Measurements from ENCODE around the gene ABHD8.

The ABHD8 gene

DNA sequence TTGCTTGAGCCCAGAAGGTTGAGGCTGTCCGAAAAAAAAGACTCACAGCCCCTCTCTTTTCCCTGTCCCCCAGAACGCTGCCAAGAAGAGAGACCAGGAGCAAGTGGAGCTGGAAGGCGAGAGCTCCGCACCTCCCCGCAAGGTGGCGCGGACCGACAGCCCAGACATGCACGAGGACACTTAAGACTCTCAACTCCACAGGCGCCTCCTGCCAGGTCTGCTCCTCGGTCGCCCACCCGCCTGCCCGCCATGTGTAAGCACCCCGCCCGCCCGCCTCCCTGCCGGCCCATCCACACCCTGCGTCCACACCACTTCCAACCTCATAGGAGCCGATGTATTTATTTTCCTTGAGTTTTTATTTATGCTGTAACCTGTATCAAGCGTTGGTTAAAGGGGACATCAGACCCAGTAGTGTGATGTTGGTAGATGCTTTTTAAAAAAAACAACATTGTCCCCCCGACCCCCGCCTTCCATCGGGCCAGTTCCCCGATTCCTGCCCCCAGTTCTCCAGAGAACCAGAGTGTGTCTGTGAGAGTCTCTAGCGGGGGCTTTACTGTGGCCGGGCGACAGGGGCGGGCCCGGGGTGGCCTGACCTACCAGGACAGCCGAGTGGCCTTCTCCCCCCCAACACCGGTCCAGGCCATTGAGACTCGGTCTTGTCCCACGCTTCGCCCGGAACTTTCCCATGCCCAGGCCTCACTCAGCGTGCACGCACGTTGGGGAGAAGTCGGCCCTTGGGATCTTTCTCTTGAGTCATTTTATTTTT is 16.4 kb upstream of the ABHD8 start:
- Mint-ChIP-seq H3K27me3 (ENCODE audit: low read depth) (no peaks in the 10 kb centered on the region), H3K27ac (no peak overlapping the region), H3K9me3 (no peaks in the 10 kb centered on the region), H3K36me3 (ENCODE audit: low read depth) (peaks cover 21% of the 10 kb centered on the region), H3K4me3 (no peak overlapping the region), H3K4me1 (ENCODE audit: low read depth) (peaks cover 4% of the 10 kb centered on the region)

DNA sequence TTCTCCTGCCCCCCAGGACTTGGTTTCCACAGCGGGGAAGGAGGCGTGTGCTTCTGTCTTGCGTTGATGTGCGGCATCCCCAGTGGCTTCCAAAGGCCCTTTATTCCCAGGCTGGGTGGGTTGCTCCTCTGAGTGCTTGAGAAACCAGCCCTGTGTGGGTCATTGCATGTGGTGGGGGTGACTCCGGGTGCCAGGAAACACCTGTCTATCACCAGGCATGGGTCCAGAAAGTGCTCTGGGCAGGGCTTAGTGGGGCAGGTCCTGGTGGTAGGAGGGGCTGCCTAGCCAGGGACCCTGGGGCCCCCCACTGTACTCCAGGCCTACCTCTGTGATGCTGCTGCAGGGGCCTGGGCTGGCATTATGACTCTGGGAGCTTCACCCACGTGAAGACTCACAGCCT is 15.7 kb upstream of the ABHD8 start:
- Mint-ChIP-seq H3K36me3 (ENCODE audit: low read depth) (peaks cover 24% of the 10 kb centered on the region), H3K4me1 (ENCODE audit: low read depth) (peaks cover 4% of the 10 kb centered on the region), H3K27me3 (ENCODE audit: low read depth) (no peaks in the 10 kb centered on the region), H3K9me3 (no peaks in the 10 kb centered on the region), H3K4me3 (no peak overlapping the region), H3K27ac (no peak overlapping the region)

- Mint-ChIP-seq H3K27me3 (ENCODE audit: low read depth) (no peaks in the 10 kb centered on the region), H3K27ac (no peak overlapping the region), H3K4me3 (no peak overlapping the region), H3K36me3 (ENCODE audit: low read depth) (peaks cover 20% of the 10 kb centered on the region), H3K9me3 (no peaks in the 10 kb centered on the region), H3K4me1 (ENCODE audit: low read depth) (peaks cover 25% of the 10 kb centered on the region)
Measured at GRCh38 chr19:17314007-17314593, 10.9 kb upstream of the ABHD8 start.

DNA sequence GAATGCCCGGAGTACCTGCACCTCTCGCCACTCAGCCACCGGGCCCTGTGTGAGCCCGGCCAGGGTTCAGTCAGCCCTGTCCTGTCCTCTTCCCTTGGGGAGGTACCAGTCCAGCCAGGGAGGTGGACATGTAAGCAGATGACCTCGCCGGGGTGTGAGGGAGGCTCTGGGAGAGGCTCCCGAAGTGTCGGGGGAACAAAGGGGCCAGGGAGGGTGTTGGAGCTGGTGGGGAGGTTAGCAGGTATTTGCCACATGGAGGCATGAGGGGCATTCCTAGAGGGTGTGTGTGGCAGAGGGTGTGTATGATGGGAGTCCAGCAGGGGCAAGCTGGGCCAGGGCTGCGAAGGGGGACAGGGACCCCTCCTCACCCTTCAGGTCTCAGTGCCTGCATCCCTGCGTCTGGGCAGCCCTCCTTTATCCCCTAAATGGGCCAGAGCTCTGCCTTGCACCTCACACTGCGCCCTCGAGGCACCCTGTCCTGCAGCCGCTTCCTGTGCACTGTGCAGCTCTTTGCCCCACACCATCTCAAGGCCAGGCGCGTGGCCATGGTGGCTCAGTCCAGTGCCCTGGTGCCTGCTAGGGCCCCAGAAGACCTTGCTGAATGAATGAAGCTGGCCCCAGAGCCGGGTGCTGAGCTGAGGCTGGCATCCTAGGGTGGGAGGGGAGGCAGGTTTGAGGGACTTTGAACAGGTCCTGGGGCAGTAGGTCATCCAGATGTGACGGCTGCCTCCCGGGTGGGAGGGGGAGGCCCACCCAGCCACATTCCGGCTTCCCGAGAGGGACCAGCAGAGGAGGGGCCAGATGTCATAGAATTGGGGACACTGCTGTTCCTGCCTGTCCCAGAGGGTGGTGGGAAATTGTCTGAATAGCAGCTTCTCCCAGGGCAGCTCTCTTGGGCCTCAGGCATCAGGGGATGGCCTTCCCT is 9.2 kb upstream of the ABHD8 start:
- no peak overlapping the region for H3K27ac Mint-ChIP-seq
- no peaks in the 10 kb centered on the region for H3K9me3 Mint-ChIP-seq
- peaks cover 19% of the 10 kb centered on the region for H3K36me3 Mint-ChIP-seq (ENCODE audit: low read depth)
- no peaks in the 10 kb centered on the region for H3K27me3 Mint-ChIP-seq (ENCODE audit: low read depth)
- H3K4me1 Mint-ChIP-seq (ENCODE audit: low read depth) = peaks cover 33% of the 10 kb centered on the region
- H3K4me3 Mint-ChIP-seq = no peak overlapping the region

GRCh38 chr19:17311455-17312188 is 8.4 kb upstream of the ABHD8 start:
- peak overlapping the region; percentile 25 for H3K4me3 Mint-ChIP-seq
- H3K27me3 Mint-ChIP-seq (ENCODE audit: low read depth) = no peaks in the 10 kb centered on the region
- H3K9me3 Mint-ChIP-seq = no peaks in the 10 kb centered on the region
- H3K27ac Mint-ChIP-seq = no peak overlapping the region
- peaks cover 35% of the 10 kb centered on the region for H3K4me1 Mint-ChIP-seq (ENCODE audit: low read depth)
- peaks cover 19% of the 10 kb centered on the region for H3K36me3 Mint-ChIP-seq (ENCODE audit: low read depth)

DNA sequence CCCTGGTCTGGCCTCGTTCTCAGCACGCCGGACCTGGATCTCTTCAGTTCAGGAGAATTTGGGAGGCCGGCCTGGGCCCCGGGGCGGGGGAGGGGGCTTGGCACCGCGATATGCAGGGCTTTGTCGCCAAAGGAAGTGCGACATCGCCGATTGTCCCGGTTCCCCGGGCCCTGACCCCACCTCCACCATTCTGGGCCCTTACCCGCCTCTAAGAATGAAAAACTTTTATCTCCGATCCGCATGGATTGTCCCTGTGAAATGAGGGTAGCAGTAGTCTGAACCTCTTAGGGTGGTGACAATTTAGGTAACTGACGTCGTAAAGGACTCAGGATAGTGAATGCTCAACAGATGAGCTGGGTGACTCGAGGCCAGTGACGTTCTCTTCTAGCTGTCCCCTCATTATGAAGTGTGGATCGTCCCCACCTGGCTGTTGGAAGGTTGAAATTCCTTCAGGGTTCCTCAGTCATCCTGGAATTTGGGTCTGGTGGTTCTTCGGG is 6.8 kb upstream of the ABHD8 start:
- H3K36me3 Mint-ChIP-seq (ENCODE audit: low read depth) = peaks cover 10% of the 10 kb centered on the region
- H3K9me3 Mint-ChIP-seq = no peaks in the 10 kb centered on the region
- H3K4me1 Mint-ChIP-seq (ENCODE audit: low read depth) = peaks cover 37% of the 10 kb centered on the region
- H3K27me3 Mint-ChIP-seq (ENCODE audit: low read depth) = no peaks in the 10 kb centered on the region
- H3K4me3 Mint-ChIP-seq = peak overlapping the region; percentile 97
- peak overlapping the region; percentile 95 for H3K27ac Mint-ChIP-seq

DNA sequence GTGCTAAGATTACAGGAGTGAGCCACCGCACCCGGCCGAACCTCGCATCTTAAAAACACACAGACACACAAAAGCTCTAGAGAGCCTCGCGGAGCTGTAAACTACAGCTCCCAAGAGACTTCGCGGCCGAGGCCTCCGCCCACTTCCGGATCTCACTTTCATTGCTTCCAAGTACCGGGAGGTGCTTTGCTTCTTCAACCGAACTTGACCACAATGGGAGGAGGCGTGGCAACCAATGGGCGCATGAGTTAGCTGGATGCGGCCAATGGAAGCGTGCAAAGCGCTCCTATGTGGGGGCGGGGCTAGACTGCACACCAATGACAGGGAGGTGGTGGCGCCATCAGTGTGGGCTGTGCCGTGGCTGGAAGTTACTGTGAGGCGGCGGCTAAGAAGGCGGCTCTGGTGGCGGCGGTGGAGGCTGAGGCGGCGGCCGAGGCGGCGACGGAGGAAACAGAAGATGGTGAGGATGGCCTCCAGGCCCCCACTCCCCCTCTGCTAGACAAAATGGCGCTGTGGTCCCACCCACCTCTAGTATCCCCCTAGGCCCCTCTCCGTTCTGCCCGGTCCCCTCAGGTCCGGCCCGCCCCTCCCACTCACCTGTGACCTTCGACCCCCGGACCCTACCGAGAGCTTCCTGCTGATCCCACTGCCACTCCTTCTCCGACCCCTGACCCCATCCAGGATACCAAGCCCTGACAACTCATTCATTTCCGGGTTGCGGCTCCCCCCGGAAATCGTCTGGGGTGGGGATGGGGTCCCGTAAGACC is 6.2 kb upstream of the ABHD8 start, which contains the start of gene DDA1:
TSS of gene DDA1 (plus strand) at position 366 of the 767 bp plus-strand sequence. CDS start at position 458, 92 bp downstream.
- peaks cover 41% of the 10 kb centered on the region for H3K4me1 Mint-ChIP-seq (ENCODE audit: low read depth)
- no peaks in the 10 kb centered on the region for H3K9me3 Mint-ChIP-seq

GRCh38 chr19:17307876-17308377 is 4.7 kb upstream of the ABHD8 start:
- Mint-ChIP-seq H3K4me1 (ENCODE audit: low read depth) (peaks cover 45% of the 10 kb centered on the region), H3K4me3 (peak overlapping the region; percentile 71), H3K27ac (peak overlapping the region; percentile 77), H3K27me3 (ENCODE audit: low read depth) (no peaks in the 10 kb centered on the region), H3K36me3 (ENCODE audit: low read depth) (peaks cover 4% of the 10 kb centered on the region), H3K9me3 (no peaks in the 10 kb centered on the region)

More for the DNA sequence above, 6.2 kb upstream of the ABHD8 start, which contains the start of gene DDA1:
- Mint-ChIP-seq H3K27ac (peak within 1 kb of the TSS; percentile 95), H3K36me3 (ENCODE audit: low read depth) (peaks cover 10% of the 10 kb centered on the region), H3K27me3 (ENCODE audit: low read depth) (no peaks in the 10 kb centered on the region), H3K4me3 (peak within 1 kb of the TSS; percentile 97)

DNA sequence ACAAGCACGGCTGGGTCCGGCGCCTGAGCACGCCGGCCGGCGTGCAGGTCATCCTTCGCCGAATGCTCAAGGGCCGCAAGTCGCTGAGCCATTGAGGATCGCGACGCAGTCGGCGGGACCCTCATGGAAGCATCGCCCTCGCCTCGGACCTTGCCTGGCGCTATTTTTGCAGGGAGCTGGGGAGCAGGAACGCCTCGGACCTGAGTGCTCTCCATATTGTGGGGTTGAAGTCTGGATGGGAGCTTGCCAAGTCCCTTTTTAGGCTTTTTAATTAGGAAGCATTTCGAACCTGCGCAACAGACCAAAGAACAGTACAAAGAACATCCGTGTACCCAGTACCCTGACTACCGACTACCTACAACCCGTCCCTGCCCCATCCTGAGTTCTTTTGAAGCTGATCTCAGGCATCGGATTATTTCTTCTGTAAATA is 3.1 kb upstream of the ABHD8 start:
- Mint-ChIP-seq H3K27ac (peak overlapping the region; percentile 77), H3K9me3 (no peaks in the 10 kb centered on the region), H3K27me3 (ENCODE audit: low read depth) (no peaks in the 10 kb centered on the region), H3K36me3 (ENCODE audit: low read depth) (peaks cover 4% of the 10 kb centered on the region), H3K4me1 (ENCODE audit: low read depth) (peaks cover 47% of the 10 kb centered on the region), H3K4me3 (peak overlapping the region; percentile 88)

DNA sequence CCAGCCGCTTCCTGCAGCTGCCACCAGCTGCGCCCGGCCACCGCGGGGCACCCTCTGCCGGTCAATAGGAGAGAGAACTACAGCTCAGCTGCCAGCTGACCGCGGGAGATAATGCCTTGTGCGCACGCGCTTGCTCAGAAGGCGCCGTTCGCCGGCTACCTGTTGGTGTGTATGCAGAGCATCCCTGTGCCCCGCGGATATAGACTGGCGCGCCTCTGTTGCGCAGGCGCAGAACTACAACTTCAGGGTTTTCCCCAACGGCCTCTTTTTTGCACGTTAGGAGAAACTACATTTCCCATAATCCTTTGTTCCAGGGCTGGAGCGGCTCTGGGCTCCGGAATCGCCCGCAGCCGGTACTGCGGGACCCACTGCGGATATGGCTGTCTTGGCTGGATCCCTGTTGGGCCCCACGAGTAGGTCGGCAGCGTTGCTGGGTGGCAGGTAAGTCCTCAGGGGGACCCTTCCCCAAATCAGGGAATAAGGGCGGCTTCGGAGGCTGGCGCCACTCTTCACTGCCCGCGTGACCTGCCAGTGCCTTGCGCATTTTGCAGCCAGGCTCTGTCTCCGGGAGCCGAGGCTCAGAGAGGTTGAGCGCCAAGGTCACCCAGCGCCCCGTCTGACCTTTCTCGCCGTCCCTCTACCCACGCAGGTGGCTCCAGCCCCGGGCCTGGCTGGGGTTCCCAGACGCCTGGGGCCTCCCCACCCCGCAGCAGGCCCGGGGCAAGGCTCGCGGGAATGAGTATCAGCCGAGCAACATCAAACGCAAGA is 2.5 kb upstream of the ABHD8 start, which contains the start of gene MRPL34:
TSS of gene MRPL34 (plus strand) at position 356 of the 768 bp plus-strand sequence. CDS start at position 377, 21 bp downstream.
- peaks cover 45% of the 10 kb centered on the region for H3K4me1 Mint-ChIP-seq (ENCODE audit: low read depth)
- H3K27ac Mint-ChIP-seq = peak within 1 kb of the TSS; percentile 77
- H3K9me3 Mint-ChIP-seq = no peaks in the 10 kb centered on the region
- H3K27me3 Mint-ChIP-seq (ENCODE audit: low read depth) = no peaks in the 10 kb centered on the region
- peak within 1 kb of the TSS; percentile 88 for H3K4me3 Mint-ChIP-seq
- peaks cover 4% of the 10 kb centered on the region for H3K36me3 Mint-ChIP-seq (ENCODE audit: low read depth)

DNA sequence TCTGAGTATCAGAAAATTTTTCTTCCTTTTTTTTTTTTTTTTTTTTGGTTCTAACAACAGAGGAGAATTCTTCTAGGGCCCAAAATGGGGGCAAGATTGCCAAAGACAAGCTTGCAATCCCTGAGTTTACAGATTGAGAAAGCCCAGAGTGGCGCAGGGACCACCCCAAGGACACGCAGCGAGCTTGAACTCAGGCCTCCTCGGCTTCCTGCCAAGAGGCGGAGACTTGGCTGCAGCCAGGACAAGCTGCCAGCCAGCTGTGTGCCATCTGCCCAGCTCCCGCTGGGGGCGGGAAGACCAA is 1.9 kb upstream of the ABHD8 start:
- H3K27ac Mint-ChIP-seq = peak overlapping the region; percentile 77
- no peaks in the 10 kb centered on the region for H3K27me3 Mint-ChIP-seq (ENCODE audit: low read depth)
- peaks cover 4% of the 10 kb centered on the region for H3K36me3 Mint-ChIP-seq (ENCODE audit: low read depth)
- peaks cover 40% of the 10 kb centered on the region for H3K4me1 Mint-ChIP-seq (ENCODE audit: low read depth)
- no peaks in the 10 kb centered on the region for H3K9me3 Mint-ChIP-seq
- H3K4me3 Mint-ChIP-seq = peak overlapping the region; percentile 88

GRCh38 chr19:17304386-17305215 is 1.4 kb upstream of the ABHD8 start:
- Mint-ChIP-seq H3K36me3 (ENCODE audit: low read depth) (peaks cover 4% of the 10 kb centered on the region), H3K4me3 (peak overlapping the region; percentile 88), H3K27ac (peak overlapping the region; percentile 77), H3K4me1 (ENCODE audit: low read depth) (peaks cover 38% of the 10 kb centered on the region), H3K27me3 (ENCODE audit: low read depth) (no peaks in the 10 kb centered on the region), H3K9me3 (no peaks in the 10 kb centered on the region)

All from T-helper 1 cell treated with Interleukin-12 subunit alpha and Interleukin-12 subunit beta and Interleukin-4 antibody, amounts not matched to agents 30 μg/mL and 1 μg/mL, for 36 hours (primary cell).